K562 (cell line): ENCODE measurements around the gene TMEM127. TPM values are rescaled to one million over a fixed set of nuclear protein-coding genes. Genes with fewer than 3 reads are reported as not detected.
A peak's percentile ranks its signal among the peaks of the same experiment; 100 is the strongest.

Experiments used
- ATAC-seq: fragments of 200-7000 bp; cut with Tn5 transposase; 3 replicates; pipeline ENCODE4 v1.9.1; 2020; ENCODE audit warnings: moderate library complexity
- BruUV-seq: library from RNA; stranded (reverse); fragments of 400-500 nt; replicated peaks from 2 replicates; lab custom pipeline; 2021; lab: Mats Ljungman, UMichigan
- CTCF ChIA-PET: fragments of 300-600 bp; formaldehyde crosslinking; extraction: SDS; loops from one replicate; lab custom pipeline; 2021; ENCODE audit warnings: low intra/inter-chr PET ratio; lab: Yijun Ruan, JAX
- POLR2A ChIA-PET: fragments of 300-600, 350-650 bp; sonication (Branson Sonifier 250); formaldehyde crosslinking; extraction: SDS; loops from one replicate; lab custom pipeline; 2021; ENCODE audit warnings: antibody characterized with exemption, inconsistent platforms; lab: Yijun Ruan, JAX
- DNase-seq, 4 experiments: peaks; one replicate each; pipeline versions ENCODE4 v3.0.0 to v3.0.0-alpha.2; 2011 to 2018; ENCODE audit warnings: low spot score in 3 of 4, mixed read lengths in 3 of 4; ENCODE audit errors: extremely low read depth in 1 of 4
- FAIRE-seq: peaks from 2 replicates; lab custom pipeline; 2011; peaks lifted over from hg19 to GRCh38; lab: Jason Lieb, UNC
- H2AFZ ChIP-seq: 2 replicates; pipeline ENCODE4 v1.6.0; 2011; ENCODE audit warnings: low read depth, low read length, control low read depth, inconsistent platforms
- H3K27ac ChIP-seq: fragments of 200-600 bp; 3 replicates; pipeline ENCODE4 v1.8.0; 2011; ENCODE audit warnings: low read depth, mild to moderate bottlenecking, control low read depth, inconsistent platforms, low read length, moderate library complexity, mixed read lengths; ENCODE audit errors: extremely low read depth
- H3K27me3 ChIP-seq, 2 experiments: fragments of 300-600 bp in 1 of 2; 2 replicates in 1 of 2; 3 replicates in 1 of 2; pipeline versions ENCODE4 v1.6.0 to v1.8.0; 2011; ENCODE audit warnings: inconsistent platforms in 2 of 2, low read length in 2 of 2, mild to moderate bottlenecking in 1 of 2, mixed read lengths in 1 of 2, moderate library complexity in 1 of 2; ENCODE audit not compliant: control insufficient read depth in 2 of 2, insufficient read depth in 2 of 2
- H3K36me3 ChIP-seq: fragments of 300-600 bp; 3 replicates; pipeline ENCODE4 v1.8.0; 2011; ENCODE audit warnings: mild to moderate bottlenecking, low read length, inconsistent platforms; ENCODE audit not compliant: control insufficient read depth, insufficient read depth
- H3K4me1 ChIP-seq, 2 experiments: fragments of 200-600 bp in 1 of 2; replicated peaks in 1 of 2; 2 replicates in 1 of 2; 3 replicates in 1 of 2; pipeline versions ENCODE4 v1.5.1 to v1.8.0; 2011; ENCODE audit warnings: inconsistent platforms in 2 of 2, low read length in 2 of 2, mild to moderate bottlenecking in 1 of 2, mixed read lengths in 1 of 2, moderate library complexity in 1 of 2; ENCODE audit not compliant: control insufficient read depth in 2 of 2, insufficient read depth in 2 of 2
- H3K4me2 ChIP-seq: 2 replicates; pipeline ENCODE4 v1.6.1; 2011; ENCODE audit warnings: low read length, control low read depth, inconsistent platforms, mixed read lengths; ENCODE audit not compliant: insufficient read depth
- H3K4me3 ChIP-seq: fragments of 200-600 bp; sonication (generic), shearing (Covaris generic); 2 replicates; pipeline ENCODE4 v1.5.1; 2016; ENCODE audit warnings: control low read depth, inconsistent platforms
- H3K79me2 ChIP-seq: fragments of 200-600 bp; 3 replicates; pipeline ENCODE4 v1.8.0; 2011; ENCODE audit warnings: low read length, inconsistent platforms; ENCODE audit not compliant: control insufficient read depth, insufficient read depth
- H3K9ac ChIP-seq, 2 experiments: 2 replicates each; pipeline versions ENCODE4 v1.6.0 to v1.6.1; 2011; ENCODE audit warnings: low read depth in 2 of 2, low read length in 2 of 2, control low read depth in 1 of 2, inconsistent platforms in 1 of 2, mild to moderate bottlenecking in 1 of 2, mixed read lengths in 1 of 2; ENCODE audit not compliant: insufficient read depth in 1 of 2
- H3K9me1 ChIP-seq: one replicate; pipeline ENCODE4 v1.6.0; 2011; ENCODE audit warnings: inconsistent platforms, mild to moderate bottlenecking, low read length, moderate library complexity; ENCODE audit not compliant: control insufficient read depth, insufficient read depth
- H3K9me3 ChIP-seq: replicated peaks from 2 replicates; pipeline ENCODE4 v1.5.1; 2011; ENCODE audit warnings: low read depth, low read length, inconsistent platforms; ENCODE audit not compliant: control insufficient read depth, insufficient read depth
- H4K20me1 ChIP-seq: replicated peaks from 2 replicates; pipeline ENCODE4 v1.6.1; 2011; ENCODE audit warnings: low read length, inconsistent platforms, mixed read lengths; ENCODE audit not compliant: control insufficient read depth, insufficient read depth
- C11orf30 ChIP-seq: fragments of 450-650 bp; IDR thresholded peaks from 2 replicates; pipeline ENCODE4 v1.6.1; 2016; ENCODE audit warnings: low read depth, mild to moderate bottlenecking
- CHAMP1 ChIP-seq: fragments of 450-650 bp; IDR thresholded peaks from 2 replicates; pipeline ENCODE4 v1.6.1; 2016; ENCODE audit warnings: mild to moderate bottlenecking
- CUX1 ChIP-seq: fragments of 200-800 bp; sonication (Bioruptor generic); IDR thresholded peaks from 2 replicates; pipeline ENCODE4 v1.6.1; 2016; ENCODE audit warnings: missing genetic modification characterization, missing compliant biosample characterization
- HMBOX1 ChIP-seq: sonication (generic); IDR thresholded peaks from 2 replicates; pipeline ENCODE4 v1.6.1; 2016
- NCOR1 ChIP-seq: fragments of 450-650 bp; IDR thresholded peaks from 2 replicates; pipeline ENCODE4 v1.6.1; 2016; ENCODE audit warnings: mild to moderate bottlenecking, moderate library complexity
- NR2C2 ChIP-seq, 2 experiments: fragments of 200-800 bp in 1 of 2; sonication (Bioruptor generic) in 1 of 2; sonication (generic) in 1 of 2; formaldehyde crosslinking in 1 of 2; IDR thresholded peaks; 2 replicates each; pipeline versions ENCODE4 v1.6.1 to v1.8.0; 2016 to 2022; ENCODE audit warnings: mild to moderate bottlenecking in 1 of 2, missing compliant biosample characterization in 1 of 2, missing genetic modification characterization in 1 of 2, missing genetic modification reagents in 1 of 2
- ZFP30 ChIP-seq: fragments of 250-450 bp; sonication (Bioruptor Pico); IDR thresholded peaks from 2 replicates; pipeline ENCODE4 v1.8.0; 2022; ENCODE audit warnings: moderate library complexity, mild to moderate bottlenecking, inconsistent platforms, borderline replicate concordance
- ZNF592 ChIP-seq: fragments of 450-650 bp; IDR thresholded peaks from 2 replicates; pipeline ENCODE4 v1.6.1; 2017; ENCODE audit warnings: antibody characterized with exemption, mild to moderate bottlenecking
- in situ Hi-C: fragments of 300-500 bp; cut with MboI; formaldehyde crosslinking; loops from 4 replicates; pipeline ENCODE4 v1.15.0; 2018; ENCODE audit warnings: inconsistent platforms, mixed read lengths
- intact Hi-C: fragments of 100-400 bp; cut with micrococcal nuclease; formaldehyde crosslinking; loops from 2 replicates; pipeline ENCODE4 v1.14.2; 2022
- polyA plus RNA-seq, 8 experiments: library from polyadenylated mRNA; depleted of rRNA in 4 of 8; stranded (reverse) in 5 of 8; unstranded in 3 of 8; fragments of >200 nt; fragmentation: Nextera tagmentation in 2 of 8; fragmentation: Illumina TruSeq in 1 of 8; extraction: Ambion mirVana in 2 of 8; extraction: Trizol in 1 of 8; gene quantifications; 2 replicates each; pipeline versions ENCODE4 v1.2.1 to v1.2.3, GENCODE V29; 2011 to 2014; ENCODE audit warnings: inconsistent platforms in 1 of 8, missing spikeins in 1 of 8
- total RNA-seq, 7 experiments: library from RNA; depleted of rRNA in 6 of 7; stranded (reverse); fragments of >200 nt in 6 of 7; fragmentation: Illumina TruSeq in 2 of 7; extraction: Trizol in 2 of 7; gene quantifications; 2 replicates each; pipeline versions ENCODE4 v1.2.1 to v1.2.3, GENCODE V29; 2011 to 2021; ENCODE audit warnings: low replicate concordance in 1 of 7

TMEM127 gene
- total and polyA plus RNA-seq, 9 of the 15 experiments (the other 6 are each of a cell fraction or from before 2014, with no cell fraction given) = 1.7 to 20.0 (median 9.9) TPM

GRCh38 chr2:96205888-96206287 is 59.9 kb downstream of the TMEM127 start:
- no peaks in the 10 kb centered on the region for H3K27me3 ChIP-seq
- H3K9ac ChIP-seq = peak overlapping the region in 1 of 2 experiments; percentile 50; a peak in 2 of 4 replicates
- H3K4me1 ChIP-seq = peaks cover 26 to 40% of the 10 kb centered on the region in 2 experiments
- BruUV-seq = no TSS peak
- H3K4me2 ChIP-seq = peak overlapping the region; percentile 65
- intact Hi-C loops = no loop called here
- ChIA-PET CTCF (no interaction called here), POLR2A (interaction anchor here (0.7 kb wide), 1 partner anchor 372 kb away, joined by 3 read pairs; no protein-coding TSS in a partner anchor)
- H3K9me1 ChIP-seq = no peaks in the 10 kb centered on the region
- FAIRE-seq (no peak), DNase-seq (peak in 2 of 4 experiments; percentile 16 to 42), ATAC-seq (no peak)
- no peaks in the 10 kb centered on the region for H3K9me3 ChIP-seq
- H3K27ac ChIP-seq = peak overlapping the region; percentile 31; the same call in 1 of the 3 replicates
- H4K20me1 ChIP-seq = peaks cover 34% of the 10 kb centered on the region
- no peak overlapping the region for H2AFZ ChIP-seq
- no peak for TF ChIP-seq CHAMP1
- TF ChIP-seq ZFP30 (CRISPR knock-in tag) = no peak
- TF ChIP-seq HMBOX1 = peak; percentile 75
- no peak for TF ChIP-seq NR2C2 (CRISPR knock-in tag; IDR thresholded peaks at IDR 0.05)
- 0 out of 2 replicates have a peak, but pooled peaks have one; percentile 17 for TF ChIP-seq NR2C2 (tag; IDR thresholded peaks at IDR 0.05)
- TF ChIP-seq CUX1 (CRISPR knock-in tag) = no peak
- TF ChIP-seq ZNF592 = 0 out of 2 replicates have a peak, but pooled peaks have one; percentile 19
- TF ChIP-seq NCOR1 = 0 out of 2 replicates have a peak, but pooled peaks have one; percentile 7
- 0 out of 2 replicates have a peak, but pooled peaks have one; percentile 12 for TF ChIP-seq C11orf30
- peaks cover 91% of the 10 kb centered on the region for H3K79me2 ChIP-seq
- in situ Hi-C loops = no loop called here
- H3K4me3 ChIP-seq = peak overlapping the region; percentile 28
- peaks cover 41% of the 10 kb centered on the region for H3K36me3 ChIP-seq
